ENCODE data around the gene ASB18.

GRCh38 chr2:236208019-236208926 is 55.9 kb downstream of the ASB18 start:
- TF ChIP-seq CTCF (IDR thresholded peaks at IDR 0.05) (no peak), POLR2A (IDR thresholded peaks at IDR 0.05) (no peak)

Data from transverse colon (tissue), 3 donors.